GM18907 (cell line): ENCODE results near the gene ACTN4.
A peak's percentile ranks its signal among the peaks of the same experiment; 100 is the strongest.

Experiments
- ATAC-seq: cut with Tn5 transposase; IDR thresholded peaks from one replicate; pipeline ENCODE4 v1.9.1; 2021; ENCODE audit warnings: mild to moderate bottlenecking, moderate library complexity; ENCODE audit not compliant: unreplicated experiment

Gene ACTN4

GRCh38 chr19:38635483-38636399, 11.7 kb upstream of the ACTN4 start:
- no peak for ATAC-seq

- no peak for ATAC-seq
Observed at GRCh38 chr19:38638461-38638860, 9.0 kb upstream of the ACTN4 start.

- no peak for ATAC-seq
Observed at GRCh38 chr19:38639679-38640078, 7.8 kb upstream of the ACTN4 start.

- no peak for ATAC-seq
Observed at GRCh38 chr19:38640368-38640767, 7.1 kb upstream of the ACTN4 start.

- no peak for ATAC-seq
Observed at GRCh38 chr19:38642176-38642575, 5.3 kb upstream of the ACTN4 start.

GRCh38 chr19:38644719-38645118, 2.7 kb upstream of the ACTN4 start:
- no peak for ATAC-seq

- ATAC-seq = no peak
Observed at GRCh38 chr19:38647966-38648768, 718 bp downstream of the ACTN4 start.

GRCh38 chr19:38648769-38649304, 1.4 kb downstream of the ACTN4 start:
- no peak for ATAC-seq

- no peak for ATAC-seq
Observed at GRCh38 chr19:38649305-38650171, 2.1 kb downstream of the ACTN4 start.

- no peak for ATAC-seq
Observed at GRCh38 chr19:38650172-38650775, 2.8 kb downstream of the ACTN4 start.

- no peak for ATAC-seq
Observed at GRCh38 chr19:38650911-38651584, 3.6 kb downstream of the ACTN4 start.

- no peak for ATAC-seq
Observed at GRCh38 chr19:38653028-38653571, 5.7 kb downstream of the ACTN4 start.

- no peak for ATAC-seq
Observed at GRCh38 chr19:38654628-38655055, 7.2 kb downstream of the ACTN4 start.

- ATAC-seq = peak; percentile 52
Observed at GRCh38 chr19:38655148-38655824, 7.8 kb downstream of the ACTN4 start.

- no peak for ATAC-seq
Observed at GRCh38 chr19:38656171-38656981, 8.9 kb downstream of the ACTN4 start.

GRCh38 chr19:38657633-38658222, 10.3 kb downstream of the ACTN4 start:
- ATAC-seq = no peak

GRCh38 chr19:38658462-38659306, 11.2 kb downstream of the ACTN4 start:
- no peak for ATAC-seq
